Activated T-helper 9 cell treated with anti-CD3 and anti-CD28 coated beads, Interleukin-2, amount 50 U/mL, for 16 hours (primary cell): ENCODE data around the gene MX2.
"Not testable (repeated sequence)": the region's sequence is repeated elsewhere in the genome, so short reads cannot be mapped to it uniquely, and the experiment has no call there.

ENCODE experiments used
- DNase-seq: peaks from one replicate; pipeline ENCODE4 v3.0.0-alpha.2; 2020; ENCODE audit warnings: low read depth

The MX2 gene

DNA sequence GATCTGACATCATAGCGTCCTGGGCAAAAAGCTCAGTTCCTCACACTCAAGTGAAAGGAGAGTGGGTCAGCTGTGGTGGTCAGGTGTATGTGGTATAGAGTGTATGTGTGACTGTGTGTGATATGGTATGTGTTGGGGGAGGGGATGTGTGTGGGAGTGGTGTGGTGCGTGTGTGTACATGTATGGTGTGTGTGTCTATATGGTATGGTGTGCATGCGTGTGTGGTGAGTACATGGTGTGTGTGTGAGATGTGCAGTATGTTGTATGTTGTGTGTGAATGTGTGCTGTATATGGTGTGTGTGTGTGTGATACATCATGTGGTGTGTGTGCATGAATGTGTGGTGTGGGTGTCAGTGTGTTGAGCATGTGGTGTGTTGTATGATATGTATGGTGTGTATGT lies 24.3 kb upstream of the MX2 start:
- DNase-seq = no peak

DNA sequence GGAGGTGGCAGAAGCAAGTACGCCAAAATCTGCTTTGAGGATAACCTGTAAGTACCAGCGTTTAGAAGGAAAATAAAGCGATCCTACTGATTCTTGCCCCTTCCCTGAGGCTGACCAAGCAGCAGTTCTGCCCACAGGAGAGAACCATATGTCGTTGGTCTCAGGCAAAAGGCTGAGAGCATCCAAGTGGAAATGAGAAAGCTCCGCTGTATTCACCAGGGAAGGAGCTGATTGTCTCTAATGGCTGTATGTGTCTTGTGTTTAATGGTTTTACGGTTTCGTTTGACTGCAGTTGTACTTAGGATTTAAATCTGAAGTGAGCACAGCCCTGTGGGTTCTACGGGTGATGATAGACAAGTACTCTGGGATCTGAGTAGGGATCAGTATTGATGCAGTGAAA lies 23.4 kb upstream of the MX2 start:
- DNase-seq = no peak

DNA sequence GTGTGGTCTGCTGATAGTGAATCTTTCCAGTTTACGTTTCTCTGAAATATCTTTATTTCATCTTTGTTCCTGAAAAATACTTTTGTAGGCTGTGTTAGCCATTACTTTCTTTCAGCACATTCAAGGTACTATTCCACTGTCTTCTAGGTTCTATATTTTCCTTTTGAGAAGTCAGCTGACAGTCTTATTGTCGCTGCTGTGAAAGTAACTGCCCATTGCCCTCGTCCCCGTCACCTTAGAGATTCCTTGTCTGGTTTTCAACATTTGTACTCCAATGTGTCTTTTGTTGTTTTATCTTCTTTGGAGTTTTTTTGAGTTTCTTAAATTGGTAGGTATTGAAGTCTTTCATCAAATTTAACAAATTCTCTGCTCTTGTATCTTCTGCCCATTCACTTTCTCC lies 19.8 kb upstream of the MX2 start:
- DNase-seq = no peak

DNA sequence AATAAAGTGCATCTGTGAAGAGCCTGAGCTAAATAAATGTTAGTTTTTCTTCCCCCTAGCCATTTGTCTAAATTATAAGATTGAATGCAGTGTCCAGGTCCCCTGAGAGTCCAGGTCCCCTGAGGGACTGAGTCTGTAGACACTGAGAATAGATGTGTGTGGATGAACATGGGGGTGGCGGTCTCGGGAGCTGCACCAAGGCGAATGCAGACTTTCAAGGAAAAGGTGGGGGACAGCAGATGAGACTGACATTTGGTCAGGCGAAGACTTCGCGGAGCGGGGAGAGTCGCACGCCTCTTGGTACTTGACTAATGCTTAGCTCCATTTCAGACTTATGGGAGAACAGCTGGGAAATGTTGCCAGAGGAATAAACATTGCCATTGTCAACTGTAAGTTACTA lies 17.7 kb upstream of the MX2 start:
- DNase-seq = no peak

DNA sequence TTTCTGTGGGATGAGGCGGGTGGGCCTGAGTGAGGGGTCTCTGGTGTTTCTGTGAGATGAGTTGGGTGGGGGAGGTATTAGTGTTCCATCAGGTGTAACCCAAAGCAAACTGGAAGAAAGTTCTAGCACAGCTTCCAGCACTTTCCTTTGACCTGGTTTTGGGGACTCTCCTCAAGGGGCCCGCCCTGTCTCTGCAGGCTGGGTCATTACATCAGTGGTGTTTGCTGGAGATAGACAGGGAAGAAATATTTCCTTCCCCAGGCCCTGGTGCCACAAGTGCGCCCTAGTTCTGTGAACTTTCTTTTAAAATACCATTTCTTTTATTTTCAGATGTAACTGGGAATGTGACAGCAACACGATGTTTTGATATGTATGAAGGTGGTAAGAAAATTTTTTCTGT lies 16.5 kb upstream of the MX2 start:
- no peak for DNase-seq

DNA sequence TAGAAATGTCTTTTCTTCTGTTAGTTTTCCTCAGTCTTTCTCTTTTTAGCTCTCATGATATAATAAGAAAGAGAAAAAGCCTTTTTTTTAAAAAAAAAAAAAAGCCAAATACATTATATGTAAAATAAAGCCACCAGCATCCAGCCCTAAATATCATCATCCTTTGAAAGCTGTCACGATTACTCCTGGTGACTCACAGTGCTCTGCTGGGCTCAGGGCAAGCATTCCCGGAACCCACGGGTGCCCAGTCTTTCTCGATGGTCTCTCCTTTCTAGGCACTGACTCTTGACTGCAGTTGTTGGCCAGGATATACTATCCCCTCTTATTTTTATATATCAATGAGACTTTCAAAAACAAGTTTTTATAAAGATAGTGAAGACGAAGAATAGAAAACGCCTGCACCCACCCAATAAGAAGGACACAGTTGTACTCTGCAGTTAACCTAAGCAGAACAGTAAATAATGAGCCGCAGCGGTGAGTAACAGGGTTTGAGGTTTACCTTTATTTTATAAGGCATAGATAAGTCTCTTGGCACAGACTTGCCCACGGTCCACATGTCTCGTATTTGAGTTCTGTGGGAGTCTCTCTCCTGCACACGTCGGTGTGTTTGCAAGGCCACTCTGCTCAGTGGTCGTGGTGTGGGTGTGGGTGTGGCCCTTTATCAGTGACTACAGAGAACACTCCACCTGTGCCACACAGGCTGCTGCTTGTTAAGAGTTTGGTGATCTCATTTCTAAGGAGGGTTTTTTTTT lies 15.7 kb upstream of the MX2 start:
- no peak for DNase-seq

DNA sequence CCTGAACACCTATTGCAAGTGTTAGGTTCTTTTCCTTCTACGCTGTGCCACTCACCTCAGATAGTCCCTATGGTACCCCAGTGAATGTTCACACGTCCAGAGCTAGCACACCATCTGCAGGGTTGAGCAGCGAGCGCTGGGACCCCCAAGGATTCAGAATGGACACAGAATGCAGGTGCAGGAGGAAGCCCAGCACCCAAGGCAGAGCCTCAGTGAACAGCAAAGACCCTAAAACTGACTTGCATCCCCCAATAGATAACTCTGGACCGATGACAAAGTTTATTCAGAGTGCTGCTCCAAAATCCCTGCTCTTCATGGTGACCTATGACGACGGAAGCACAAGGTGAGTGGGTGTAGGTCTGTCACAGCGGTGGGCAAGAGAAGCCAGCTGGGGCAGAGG lies 15.1 kb upstream of the MX2 start:
- no peak for DNase-seq

DNA sequence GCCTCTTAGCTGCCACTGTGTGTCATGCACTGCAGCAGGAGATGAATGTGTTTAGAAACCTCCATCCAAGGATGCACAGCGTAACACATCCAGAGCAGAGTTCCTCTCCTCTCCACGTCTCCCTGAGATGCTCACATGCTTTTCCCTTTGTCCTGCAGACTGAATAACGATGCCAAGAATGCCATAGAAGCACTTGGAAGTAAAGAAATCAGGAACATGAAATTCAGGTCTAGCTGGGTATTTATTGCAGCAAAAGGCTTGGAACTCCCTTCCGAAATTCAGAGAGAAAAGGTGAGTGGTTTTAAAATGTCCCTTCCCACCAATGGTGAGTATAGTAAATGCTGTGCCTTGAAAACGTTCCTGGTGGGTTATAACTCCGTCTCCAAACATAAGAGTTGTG lies 13.4 kb upstream of the MX2 start:
- no peak for DNase-seq

DNA sequence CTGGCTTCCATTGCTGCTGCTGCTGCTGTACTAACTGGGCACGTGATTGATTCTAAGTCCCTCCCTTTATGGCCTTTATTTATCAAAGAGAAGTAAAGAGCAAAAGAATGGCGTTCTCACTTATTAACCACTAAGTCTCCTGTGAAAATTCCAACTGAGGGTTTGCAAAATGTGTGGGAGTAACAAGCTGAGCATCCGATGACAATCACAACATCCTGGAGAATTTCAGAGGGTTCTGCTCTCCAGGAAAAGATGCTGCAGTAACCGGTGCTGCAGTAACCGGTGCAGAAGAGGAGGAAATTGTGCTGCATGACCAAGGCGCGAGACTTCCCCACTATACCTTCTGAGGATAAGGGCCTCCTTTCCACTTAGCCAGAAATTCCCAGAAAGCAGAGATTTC lies 12.7 kb upstream of the MX2 start:
- no peak for DNase-seq

DNA sequence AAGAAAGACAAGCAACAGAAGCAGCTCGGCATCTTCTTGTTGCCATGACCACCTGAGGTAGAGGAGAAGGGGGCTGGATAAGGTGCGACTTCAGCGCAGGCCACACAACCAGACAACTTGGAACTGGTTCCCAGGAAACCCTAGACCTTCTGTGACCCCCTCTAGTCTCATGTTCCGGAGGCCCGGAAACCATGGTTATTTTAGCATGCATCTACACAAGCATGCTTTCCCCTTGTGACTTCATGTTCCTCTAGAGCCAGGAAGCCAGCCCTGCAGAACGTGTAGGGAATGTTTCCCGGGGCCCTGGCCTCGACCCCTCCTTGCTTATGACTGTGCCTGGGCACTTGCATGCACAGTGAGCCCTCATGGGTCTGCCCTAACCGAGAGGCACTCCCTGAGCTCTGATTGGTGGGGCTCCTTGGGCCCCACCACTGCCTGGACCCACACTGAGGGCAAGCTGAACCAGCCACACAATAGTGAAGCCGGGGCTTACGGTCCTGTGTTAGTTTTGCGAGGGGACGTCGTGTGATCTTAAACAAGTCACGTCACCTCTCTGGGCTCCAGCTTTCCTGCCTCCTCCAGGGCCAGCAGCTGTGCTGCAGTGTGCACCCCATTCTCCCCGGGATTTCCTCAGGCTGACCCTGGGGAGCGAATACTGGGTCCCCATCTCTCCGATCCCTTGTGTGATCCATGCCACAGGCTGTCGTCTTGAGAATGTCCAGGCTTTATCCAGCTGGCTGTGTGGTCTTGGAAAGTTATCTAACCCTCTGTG lies 12.0 kb upstream of the MX2 start:
- DNase-seq = no peak

DNA sequence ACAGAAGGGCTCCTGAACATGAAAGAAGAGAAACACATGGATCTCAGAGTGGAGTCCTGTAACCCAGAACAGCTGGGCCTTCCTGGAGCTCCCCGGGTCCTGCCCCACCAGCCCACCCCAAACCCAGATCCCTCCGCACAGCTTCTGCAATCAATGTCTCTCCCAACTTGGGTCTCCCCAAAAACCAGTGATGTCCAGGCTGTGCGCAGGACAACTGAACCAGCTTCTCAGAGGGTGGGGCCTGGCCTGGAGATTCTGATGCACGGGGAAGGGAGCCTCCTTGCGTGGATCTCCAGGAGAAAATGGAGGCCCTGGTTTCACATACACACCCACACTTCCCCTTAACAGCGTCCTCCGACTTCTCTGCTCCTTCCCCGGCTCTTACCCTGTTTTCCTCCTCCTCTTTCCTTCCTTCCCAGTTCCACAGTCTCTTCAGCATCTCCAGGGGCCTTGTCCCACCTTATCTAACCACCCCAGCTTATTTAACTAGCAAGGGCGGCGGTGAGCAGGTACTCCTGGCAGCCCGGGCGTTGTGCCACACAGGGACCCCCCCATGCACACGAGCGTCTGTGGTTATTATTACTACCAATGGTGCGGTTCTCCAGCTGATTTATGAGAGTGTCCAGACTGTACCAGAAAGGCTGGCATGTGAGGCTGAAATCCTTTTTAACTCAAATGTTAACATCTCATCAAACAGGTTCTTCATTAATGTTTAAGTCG lies 11.2 kb upstream of the MX2 start:
- no peak for DNase-seq

DNA sequence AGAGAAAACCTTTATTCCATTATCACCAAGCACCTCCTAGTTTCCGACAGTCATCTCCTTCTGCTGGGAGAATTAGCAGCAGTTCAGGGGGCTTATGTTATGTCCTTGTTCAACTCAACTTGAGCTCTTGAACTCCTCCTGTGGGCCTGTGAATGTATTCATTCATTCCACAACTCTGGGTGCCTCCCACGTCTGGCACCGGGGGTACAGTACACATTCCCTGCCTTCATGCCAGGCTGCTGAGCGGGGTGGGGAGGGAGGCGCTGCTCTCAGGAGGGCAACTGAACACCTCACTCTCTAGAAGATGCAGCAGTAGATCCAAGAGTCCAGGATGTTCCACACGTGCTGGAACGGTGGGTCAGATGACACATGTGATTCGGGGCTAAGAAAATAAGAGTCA lies 4.3 kb upstream of the MX2 start:
- no peak for DNase-seq

DNA sequence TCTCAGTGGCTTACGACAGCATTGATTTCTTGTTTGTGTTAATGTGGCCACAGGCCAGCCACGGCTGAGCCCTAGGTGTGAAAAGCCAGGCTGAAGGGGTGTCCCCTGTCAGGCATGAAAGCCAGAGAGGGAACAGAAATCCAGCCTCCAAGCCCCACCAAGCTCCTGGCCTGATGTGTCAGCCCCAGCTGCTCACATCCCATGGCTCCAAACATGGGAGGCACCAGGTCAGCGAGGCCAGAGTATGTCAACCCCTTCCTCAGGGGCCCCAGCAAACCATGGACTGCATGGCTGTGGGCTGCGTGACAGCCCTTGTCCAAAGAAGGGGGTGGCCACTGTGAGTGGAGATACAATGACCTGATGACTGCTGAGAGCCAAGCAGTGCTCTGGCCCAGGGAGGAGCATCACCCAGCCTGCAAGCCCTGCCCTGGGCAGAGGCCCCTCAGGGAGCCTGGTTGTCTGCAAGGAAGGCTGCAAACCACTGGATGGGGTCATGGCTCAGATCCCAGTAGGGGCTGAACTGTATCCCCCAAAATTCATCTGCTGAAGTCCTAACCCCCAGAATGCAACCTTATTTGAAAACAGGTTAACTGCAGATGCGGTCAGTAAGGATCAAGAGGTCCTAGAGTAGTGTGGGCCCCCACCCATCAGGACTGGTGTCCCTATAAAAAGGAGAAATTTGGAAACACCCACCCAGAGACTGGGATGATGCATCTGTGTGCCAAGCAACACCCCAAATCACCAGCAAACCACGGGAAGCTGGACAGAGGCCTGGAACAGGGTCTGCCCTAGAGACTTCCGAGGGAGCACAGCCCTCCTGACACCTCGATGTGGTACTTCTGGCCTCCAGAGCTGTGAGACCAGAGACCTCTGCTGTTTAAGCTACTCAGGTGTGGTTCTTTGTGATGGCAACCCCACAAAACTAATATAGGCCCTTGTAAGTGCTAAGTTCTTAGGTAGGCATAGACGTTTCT lies 3.3 kb upstream of the MX2 start:
- no peak for DNase-seq

DNA sequence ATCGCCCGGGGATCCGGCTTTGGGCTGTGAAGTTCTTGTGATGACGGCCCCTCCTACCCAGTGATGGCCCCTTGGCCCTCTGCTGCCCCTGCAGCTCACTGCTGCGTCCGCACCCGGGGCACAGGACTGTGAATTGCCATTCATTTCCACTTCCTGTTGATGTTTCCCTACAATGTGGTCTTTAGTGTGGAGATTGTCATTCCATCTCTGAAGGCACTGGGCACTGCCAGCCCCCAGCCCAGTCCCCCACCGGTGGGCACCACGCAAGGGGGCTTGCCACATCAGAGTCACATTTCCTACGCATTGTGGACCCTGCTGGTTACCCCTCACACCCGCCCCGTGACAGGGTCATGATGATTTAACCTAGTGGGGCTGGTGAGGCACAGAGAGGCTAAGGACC lies 2.5 kb upstream of the MX2 start:
- DNase-seq = no peak

DNA sequence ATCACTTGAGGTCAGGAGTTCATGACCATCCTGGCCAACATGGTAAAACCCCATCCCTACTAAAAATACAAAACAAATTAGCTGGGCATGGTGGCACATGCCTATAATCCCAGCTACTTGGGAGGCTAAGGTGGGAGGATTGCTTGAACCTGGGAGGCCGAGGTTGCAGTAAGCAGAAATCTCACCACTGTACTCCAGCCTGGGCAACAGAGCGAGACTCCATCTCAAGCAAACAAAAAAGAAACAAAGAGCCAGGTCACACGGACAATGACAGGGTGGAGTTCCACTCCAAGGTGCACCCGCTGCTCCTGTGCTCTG lies 2.1 kb upstream of the MX2 start:
- DNase-seq = not testable (repeated sequence)

DNA sequence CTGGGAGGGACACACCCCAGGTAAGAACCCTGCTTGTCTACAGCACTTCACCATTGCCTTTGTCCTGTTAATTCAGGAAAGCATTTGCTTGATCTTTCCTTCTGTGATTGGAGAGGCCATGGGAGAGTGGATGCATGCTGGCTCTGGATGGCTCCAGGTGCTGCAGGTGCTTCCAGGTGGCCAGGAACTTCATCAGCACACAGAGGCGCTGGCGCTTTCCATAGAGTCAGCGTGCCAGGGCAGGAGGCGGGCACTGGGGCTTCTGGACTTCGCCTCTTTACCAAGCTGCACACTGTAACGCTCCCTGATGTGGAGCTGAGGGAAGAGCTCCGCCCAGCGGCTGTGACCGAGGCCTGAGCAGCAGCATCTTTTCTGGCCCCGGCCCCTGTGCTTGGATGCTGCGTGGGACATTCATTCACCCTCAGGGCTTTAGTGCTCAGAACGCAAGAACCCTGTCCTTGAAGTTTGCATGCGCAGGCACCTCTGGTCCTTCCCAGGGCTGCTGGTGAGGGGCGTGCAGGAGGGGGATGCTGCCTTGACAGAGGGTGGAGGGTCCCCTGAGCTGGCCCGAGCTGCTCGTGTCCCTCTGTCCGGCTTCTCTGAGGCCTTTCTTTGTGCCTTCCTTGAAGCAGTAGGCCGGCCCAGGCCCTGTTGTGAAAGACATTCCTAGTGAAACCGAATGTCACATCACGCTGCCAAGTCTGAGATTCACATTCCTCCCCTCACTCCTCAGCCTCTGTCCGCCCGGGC lies 1.6 kb upstream of the MX2 start:
- DNase-seq = no peak

DNA sequence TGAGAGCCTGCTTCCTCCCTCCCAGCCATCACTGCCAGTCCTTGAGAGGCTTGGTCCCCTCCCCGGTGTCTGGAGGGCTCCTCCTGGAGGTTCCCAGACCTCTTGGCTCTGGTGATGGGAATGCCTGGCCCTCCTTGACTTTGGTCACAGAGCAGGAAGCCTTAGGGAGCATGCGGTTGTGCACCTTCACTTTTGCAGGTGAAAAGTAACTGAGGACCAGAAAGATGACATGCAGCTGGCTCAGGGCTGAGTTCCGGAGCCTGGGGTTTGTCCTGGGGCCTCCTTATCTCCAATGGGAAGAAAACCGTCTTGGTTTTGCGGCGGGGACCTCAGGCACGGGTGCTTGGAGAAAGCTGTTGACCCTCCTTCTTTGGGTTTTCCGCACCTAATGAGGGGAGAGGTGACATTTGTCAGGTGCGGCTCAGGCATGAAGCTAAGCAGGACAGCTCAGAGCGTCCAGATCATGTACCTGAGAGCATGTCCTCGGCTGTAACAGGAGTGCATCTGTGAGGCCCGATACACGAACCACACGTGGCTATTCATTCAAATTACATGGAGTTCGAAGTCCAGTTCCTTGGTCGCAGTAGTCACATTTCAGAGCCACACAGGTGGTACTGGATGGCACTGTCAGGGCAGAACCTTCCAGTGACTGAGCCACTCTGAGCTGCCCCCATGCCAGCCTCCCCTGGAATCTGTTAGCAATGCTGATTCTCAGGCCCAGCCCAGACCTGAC lies 608 bp upstream of the MX2 start:
- no peak for DNase-seq

DNA sequence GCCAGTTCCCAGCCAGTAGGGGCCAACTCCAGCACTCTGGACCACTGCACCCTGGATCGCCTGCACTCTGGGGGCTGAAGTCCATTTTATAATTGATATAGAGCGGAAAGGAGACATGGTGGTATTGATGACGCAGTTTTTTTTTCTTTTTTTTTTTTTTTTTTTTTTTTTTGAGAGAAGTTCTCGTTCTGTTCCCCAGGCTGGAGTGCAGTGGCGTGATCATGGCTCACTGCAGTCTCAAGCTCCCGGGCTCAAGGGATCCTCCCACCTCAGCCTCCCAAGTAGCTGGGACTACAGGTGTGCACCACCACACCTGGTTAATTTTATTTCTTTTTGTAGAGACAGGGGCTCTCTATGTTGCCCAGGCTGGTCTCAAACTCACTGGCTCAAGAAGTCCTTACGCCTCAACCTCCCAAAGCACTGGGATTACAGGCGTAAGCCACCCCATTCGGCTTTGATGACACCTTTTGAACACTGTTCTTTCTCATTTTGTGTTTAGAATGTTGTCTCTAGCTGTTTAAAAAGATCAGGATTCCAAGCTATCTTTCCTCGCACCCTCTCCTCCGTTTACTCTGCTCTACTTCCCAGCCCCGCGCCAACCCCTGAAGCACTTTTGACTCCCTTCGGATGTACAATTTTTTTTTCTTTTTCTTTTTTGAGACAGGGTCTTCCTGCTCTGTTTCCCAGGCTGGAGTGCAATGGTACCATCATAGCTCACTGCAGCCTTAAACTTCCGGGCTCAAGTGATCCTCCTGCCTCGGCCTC lies 960 bp downstream of the MX2 start:
- no peak for DNase-seq

DNA sequence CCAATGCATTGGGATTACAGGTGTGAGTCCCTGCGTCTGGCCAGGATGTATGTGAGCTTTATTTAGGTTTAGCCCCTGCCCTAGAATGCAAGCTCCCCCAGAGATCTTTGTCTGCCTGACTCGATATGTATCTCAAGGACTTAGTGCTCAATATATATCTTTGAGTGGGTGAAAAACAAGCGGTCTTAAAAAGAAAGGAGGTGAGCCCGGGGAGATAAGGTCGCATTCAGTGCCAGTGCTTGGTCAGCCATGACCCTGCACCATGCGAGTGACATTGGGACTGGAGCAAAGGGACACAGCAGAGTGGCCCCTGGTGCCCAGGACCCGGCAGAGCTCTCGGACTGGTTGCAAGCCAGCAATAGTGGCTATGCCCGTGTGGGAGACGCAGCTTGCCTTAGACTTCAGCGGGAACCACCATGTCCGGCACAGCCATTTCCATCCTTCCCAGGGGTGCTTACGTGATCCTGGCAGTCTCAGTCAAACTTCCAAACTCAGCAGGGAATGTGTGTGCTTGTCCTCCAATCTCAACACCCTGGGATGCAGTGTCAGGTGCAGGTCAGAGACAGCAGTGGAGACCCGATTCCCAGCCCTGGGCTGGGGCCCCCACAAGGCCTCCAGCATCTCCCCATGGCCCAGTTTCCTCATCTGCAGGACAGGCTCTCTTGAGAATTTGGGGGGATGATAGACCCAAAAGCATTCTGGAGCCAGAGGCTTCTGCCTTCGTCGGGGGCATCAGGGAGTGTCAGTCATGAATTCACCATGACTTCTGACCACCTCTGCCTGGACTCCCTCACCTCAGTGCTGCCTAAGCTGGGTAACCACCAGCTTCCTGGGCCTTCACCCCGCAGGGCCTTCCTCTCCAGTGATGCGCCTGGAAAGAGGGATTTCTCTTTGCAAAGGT lies 1.8 kb downstream of the MX2 start:
- DNase-seq = no peak
